Fibroblast of the aortic adventitia (primary cell): Measurements from ENCODE around the gene VPS8. TPM values are rescaled to one million over a fixed set of nuclear protein-coding genes. Genes with fewer than 3 reads are reported as not detected.

Source experiments
- DNase-seq: peaks from one replicate; pipeline ENCODE4 v3.0.0-alpha.2; 2010; ENCODE audit warnings: low read depth
- H3K4me3 ChIP-seq: 2 replicates; pipeline ENCODE4 v1.5.1; 2011; ENCODE audit warnings: low read depth, mild to moderate bottlenecking, control low read depth, low read length, moderate library complexity
- CTCF ChIP-seq: IDR thresholded peaks from 2 replicates; pipeline ENCODE4 v1.5.1; 2011; ENCODE audit warnings: mild to moderate bottlenecking, low read length, control low read depth, inconsistent platforms; ENCODE audit not compliant: insufficient read depth
- total RNA-seq: library from RNA; depleted of rRNA; stranded (reverse); fragments of >200 nt; gene quantifications from 2 replicates; pipeline ENCODE4 v1.2.3, GENCODE V29; 2012; ENCODE audit warnings: low replicate concordance

VPS8 gene
- total RNA-seq, 1 donor, result 56.6 TPM

- no peak overlapping the region for H3K4me3 ChIP-seq
- no peak for DNase-seq
- no peak for TF ChIP-seq CTCF
These were observed 98.7 kb downstream of the VPS8 start for GRCh38 chr3:184910664-184911063.

GRCh38 chr3:184911570-184911969, 99.6 kb downstream of the VPS8 start:
- H3K4me3 ChIP-seq, result no peak overlapping the region
- DNase-seq, result no peak
- TF ChIP-seq CTCF, result no peak

- no peak for TF ChIP-seq CTCF
- no peak for DNase-seq
- H3K4me3 ChIP-seq, result no peak overlapping the region
These were observed 100.2 kb downstream of the VPS8 start for GRCh38 chr3:184912163-184912562.

- DNase-seq, result peak; percentile 4
- H3K4me3 ChIP-seq, result no peak overlapping the region
- TF ChIP-seq CTCF, result no peak
These were observed 102.7 kb downstream of the VPS8 start for GRCh38 chr3:184914628-184915027.

- no peak for TF ChIP-seq CTCF
These were observed 106.8 kb downstream of the VPS8 start for GRCh38 chr3:184918750-184919149.

GRCh38 chr3:184919651-184920050, 107.7 kb downstream of the VPS8 start:
- TF ChIP-seq CTCF, result no peak
- no peak for DNase-seq
- no peak overlapping the region for H3K4me3 ChIP-seq

More at GRCh38 chr3:184918750-184919149, 106.8 kb downstream of the VPS8 start:
- no peak for DNase-seq
- no peak overlapping the region for H3K4me3 ChIP-seq

GRCh38 chr3:184924547-184924946, 112.6 kb downstream of the VPS8 start:
- DNase-seq, result no peak
- no peak overlapping the region for H3K4me3 ChIP-seq
- no peak for TF ChIP-seq CTCF
